ENCODE measurements around the gene ANKRA2.

The ANKRA2 gene

GRCh38 chr5:73565139-73565968 is at the start of gene ANKRA2, which contains the start of gene UTP15:
Gene ANKRA2, minus strand, starts transcription at chr5:73565639. Its CDS starts 2,758 bp downstream, at chr5:73562881.
Gene UTP15, plus strand, starts transcription at chr5:73565743. Its CDS starts 1,602 bp downstream, at chr5:73567345.
- in situ Hi-C loops (cut with HindIII; ENCODE audit: low sequenced_read_pairs) = no loop called here

GRCh38 chr5:73615085-73615484 is 49.6 kb upstream of the ANKRA2 start:
- in situ Hi-C loops (cut with HindIII; ENCODE audit: low sequenced_read_pairs) = no loop called here

- in situ Hi-C loops (cut with HindIII; ENCODE audit: low sequenced_read_pairs) = no loop called here
Observed at GRCh38 chr5:73612799-73613198, 47.4 kb upstream of the ANKRA2 start.

- in situ Hi-C loops (cut with HindIII; ENCODE audit: low sequenced_read_pairs) = no loop called here
Observed at GRCh38 chr5:73607228-73607627, 41.8 kb upstream of the ANKRA2 start.

- in situ Hi-C loops (cut with HindIII; ENCODE audit: low sequenced_read_pairs) = no loop called here
Observed at GRCh38 chr5:73606206-73606753, 40.8 kb upstream of the ANKRA2 start.

- in situ Hi-C loops (cut with HindIII; ENCODE audit: low sequenced_read_pairs) = no loop called here
Observed at GRCh38 chr5:73605223-73606087, 40.0 kb upstream of the ANKRA2 start.

- in situ Hi-C loops (cut with HindIII; ENCODE audit: low sequenced_read_pairs) = no loop called here
Observed at GRCh38 chr5:73603998-73604397, 38.6 kb upstream of the ANKRA2 start.

- in situ Hi-C loops (cut with HindIII; ENCODE audit: low sequenced_read_pairs) = loop anchor here (25.0 kb wide), 1 partner anchor 188 kb away; no protein-coding TSS in a partner anchor
Observed at GRCh38 chr5:73599380-73599779, 33.9 kb upstream of the ANKRA2 start.

GRCh38 chr5:73596705-73597328 is 31.4 kb upstream of the ANKRA2 start:
- in situ Hi-C loops (cut with HindIII; ENCODE audit: low sequenced_read_pairs) = loop anchor here (25.0 kb wide), 1 partner anchor 190 kb away; no protein-coding TSS in a partner anchor

- in situ Hi-C loops (cut with HindIII; ENCODE audit: low sequenced_read_pairs) = loop anchor here (25.0 kb wide), 1 partner anchor 195 kb away; no protein-coding TSS in a partner anchor
Observed at GRCh38 chr5:73592551-73592950, 27.1 kb upstream of the ANKRA2 start.

GRCh38 chr5:73591698-73592501 is 26.5 kb upstream of the ANKRA2 start:
- in situ Hi-C loops (cut with HindIII; ENCODE audit: low sequenced_read_pairs) = loop anchor here (25.0 kb wide), 1 partner anchor 195 kb away; no protein-coding TSS in a partner anchor

GRCh38 chr5:73591102-73591695 is 25.8 kb upstream of the ANKRA2 start:
- in situ Hi-C loops (cut with HindIII; ENCODE audit: low sequenced_read_pairs) = loop anchor here (25.0 kb wide), 1 partner anchor 196 kb away; no protein-coding TSS in a partner anchor

GRCh38 chr5:73587923-73588322 is 22.5 kb upstream of the ANKRA2 start:
- in situ Hi-C loops (cut with HindIII; ENCODE audit: low sequenced_read_pairs) = loop anchor here (25.0 kb wide), 1 partner anchor 199 kb away; no protein-coding TSS in a partner anchor

- in situ Hi-C loops (cut with HindIII; ENCODE audit: low sequenced_read_pairs) = loop anchor here (25.0 kb wide), 1 partner anchor 205 kb away; no protein-coding TSS in a partner anchor
Observed at GRCh38 chr5:73582285-73583145, 17.1 kb upstream of the ANKRA2 start.

- in situ Hi-C loops (cut with HindIII; ENCODE audit: low sequenced_read_pairs) = no loop called here
Observed at GRCh38 chr5:73565969-73566547, 619 bp upstream of the ANKRA2 start.

GRCh38 chr5:73564675-73565074 is 764 bp downstream of the ANKRA2 start:
- in situ Hi-C loops (cut with HindIII; ENCODE audit: low sequenced_read_pairs) = no loop called here

- in situ Hi-C loops (cut with HindIII; ENCODE audit: low sequenced_read_pairs) = no loop called here
Observed at GRCh38 chr5:73564018-73564417, 1.4 kb downstream of the ANKRA2 start.

GRCh38 chr5:73558950-73559349 is 6.5 kb downstream of the ANKRA2 start:
- in situ Hi-C loops (cut with HindIII; ENCODE audit: low sequenced_read_pairs) = no loop called here
